CD4-positive, alpha-beta T cell treated with Interleukin-4 for 4 hours (primary cell): ENCODE results near the gene MIF4GD.
"Not testable (repeated sequence)": the region's sequence is repeated elsewhere in the genome, so short reads cannot be mapped to it uniquely, and the experiment has no call there.

Experiments
- DNase-seq: peaks from one replicate; pipeline ENCODE4 v3.0.0-alpha.2; 2020

Gene MIF4GD

GRCh38 chr17:75270966-75271232 lies at the start of gene MIF4GD:
Gene MIF4GD (minus strand): TSS chr17:75271231. CDS start chr17:75270195, 1,036 bp downstream.
- DNase-seq = no peak

- no peak for DNase-seq
Observed at GRCh38 chr17:75319904-75320691, 49.1 kb upstream of the MIF4GD start.

- no peak for DNase-seq
Observed at GRCh38 chr17:75318615-75319222, 47.7 kb upstream of the MIF4GD start.

GRCh38 chr17:75318211-75318610 lies 47.2 kb upstream of the MIF4GD start:
- DNase-seq = no peak

- no peak for DNase-seq
Observed at GRCh38 chr17:75317671-75318070, 46.6 kb upstream of the MIF4GD start.

GRCh38 chr17:75316253-75316652 lies 45.2 kb upstream of the MIF4GD start:
- DNase-seq = no peak

GRCh38 chr17:75315541-75316243 lies 44.7 kb upstream of the MIF4GD start:
- no peak for DNase-seq

GRCh38 chr17:75313941-75314551 lies 43.0 kb upstream of the MIF4GD start:
- no peak for DNase-seq

- no peak for DNase-seq
Observed at GRCh38 chr17:75308732-75309629, 38.0 kb upstream of the MIF4GD start.

GRCh38 chr17:75307957-75308731 lies 37.1 kb upstream of the MIF4GD start:
- no peak for DNase-seq

GRCh38 chr17:75301502-75302206 lies 30.6 kb upstream of the MIF4GD start:
- DNase-seq = no peak

- DNase-seq = no peak
Observed at GRCh38 chr17:75301049-75301448, 30.0 kb upstream of the MIF4GD start.

- no peak for DNase-seq
Observed at GRCh38 chr17:75300280-75300679, 29.2 kb upstream of the MIF4GD start.

GRCh38 chr17:75295201-75296158 lies 24.4 kb upstream of the MIF4GD start:
- DNase-seq = no peak

GRCh38 chr17:75292810-75293448 lies 21.9 kb upstream of the MIF4GD start:
- not testable (repeated sequence) for DNase-seq

- peak; percentile 70 for DNase-seq
Observed at GRCh38 chr17:75289832-75290337, 18.9 kb upstream of the MIF4GD start.

- peak; percentile 98 for DNase-seq
Observed at GRCh38 chr17:75289115-75289831, 18.2 kb upstream of the MIF4GD start, which contains the start of gene SLC25A19. Gene SLC25A19 (minus strand): TSS chr17:75289433. CDS start chr17:75286764, 2,669 bp downstream.

GRCh38 chr17:75288770-75289114 lies 17.7 kb upstream of the MIF4GD start:
- peak; percentile 18 for DNase-seq
